Right lobe of liver (tissue), 6 donors: Measurements from ENCODE around the gene AFG1L. TPM values are rescaled to one million over a fixed set of nuclear protein-coding genes. Genes with fewer than 3 reads are reported as not detected.
"Not testable (repeated sequence)": the region's sequence is repeated elsewhere in the genome, so short reads cannot be mapped to it uniquely, and the experiment has no call there.

Experiments
- ATAC-seq, 4 donors: fragments of 200-7000 bp; cut with Tn5 transposase; one replicate each; pipeline ENCODE4 v1.9.1; 2020; ENCODE audit warnings: mild to moderate bottlenecking in 4 of 4, moderate library complexity in 4 of 4
- DNase-seq, 3 donors: peaks; one replicate each; pipeline ENCODE4 v3.0.0-alpha.2; 2020
- H3K27ac ChIP-seq, 3 donors: fragments of 200-600 bp; one replicate each; pipeline ENCODE4 v1.8.0; 2022
- H3K27me3 ChIP-seq, 2 donors: fragments of 200-600 bp; one replicate each; pipeline ENCODE4 v1.8.0; 2022
- H3K36me3 ChIP-seq, 4 donors: fragments of 200-600 bp; sonication (generic) in 1 of 4; one replicate each; pipeline versions ENCODE4 v1.5.1 to v1.8.0; 2017 to 2022; ENCODE audit warnings: control low read depth in 1 of 4
- H3K4me1 ChIP-seq, 4 donors: fragments of 200-600 bp; sonication (generic) in 1 of 4; one replicate each; pipeline versions ENCODE4 v1.5.1 to v1.8.0; 2017 to 2022; ENCODE audit warnings: control low read depth in 1 of 4
- H3K4me3 ChIP-seq, 3 donors: fragments of 200-600 bp; one replicate each; pipeline ENCODE4 v1.8.0; 2022
- H3K9me3 ChIP-seq, 4 donors: fragments of 200-600 bp; sonication (generic) in 1 of 4; one replicate each; pipeline versions ENCODE4 v1.5.1 to v1.8.0; 2017 to 2022; ENCODE audit warnings: control low read depth in 1 of 4
- CTCF ChIP-seq, 4 donors: fragments of 200-600 bp in 3 of 4; fragments of 450-650 bp in 1 of 4; IDR thresholded peaks; one replicate each; pipeline versions ENCODE4 v1.5.1 to v1.8.0; 2016 to 2022; ENCODE audit warnings: antibody characterized with exemption in 4 of 4, mild to moderate bottlenecking in 2 of 4
- POLR2A ChIP-seq: fragments of 450-650 bp; IDR thresholded peaks from one replicate; pipeline ENCODE4 v1.6.1; 2017; ENCODE audit warnings: antibody characterized with exemption, mild to moderate bottlenecking
- WGBS: methylation state at CpG from one replicate; pipeline ENCODE4 v1.1.6; 2018; ENCODE audit warnings: low coverage, low lambda C conversion rate; ENCODE audit not compliant: insufficient coverage; ENCODE audit errors: missing lambda C conversion rate; 5-methylcytosine and 5-hydroxymethylcytosine counted together
- intact Hi-C, 2 donors: fragments of 100-400 bp; cut with DNase I; formaldehyde crosslinking; loops; one replicate each; pipeline versions ENCODE4 v1.11.2 to v1.14.1; 2022
- total RNA-seq, 6 experiments: library from RNA; depleted of rRNA in 2 of 6; stranded (reverse); fragments of >200 nt in 2 of 6; fragmentation: NEBNext Ultra II Directional in 3 of 6; extraction: Animal tissue kit (Norgen Biotek cat#: 25700) in 3 of 6; gene quantifications; one replicate each; pipeline versions ENCODE4 v1.1.0 to v1.2.4, GENCODE V29; 2016 to 2023
- donor health status: DM: no; HTN: yes; CAD: no.
- donor health status: DM: no; HTN: no; CAD: no.
- donor health status: DM: no; HTN: no; CAD: no.
- donor health status: DM: no; HTN: yes; CAD: no.
- donor health status: DM: no; HTN: yes; CAD: no.

AFG1L gene
- total RNA-seq, 6 experiments from 2014 or later = 1.5 to 5.6 (median 4.6) TPM

- ATAC-seq (no peak), DNase-seq (no peak)
- Histone ChIP-seq H3K27ac (no peak overlapping the region), H3K27me3 (no peaks in the 10 kb centered on the region), H3K9me3 (no peaks in the 10 kb centered on the region), H3K4me1 (no peaks in the 10 kb centered on the region), H3K36me3 (no peaks in the 10 kb centered on the region), H3K4me3 (no peak overlapping the region)
- TF ChIP-seq POLR2A (no peak), CTCF (IDR thresholded peaks at IDR 0.05) (no peak)
- intact Hi-C loops = no loop called here
Observed at GRCh38 chr6:108441141-108441540, 146.3 kb downstream of the AFG1L start.

- Histone ChIP-seq H3K27me3 (no peaks in the 10 kb centered on the region), H3K27ac (no peak overlapping the region), H3K9me3 (no peaks in the 10 kb centered on the region), H3K4me3 (no peak overlapping the region), H3K36me3 (no peaks in the 10 kb centered on the region), H3K4me1 (no peaks in the 10 kb centered on the region)
- ATAC-seq (no peak), DNase-seq (no peak)
- TF ChIP-seq POLR2A (no peak), CTCF (IDR thresholded peaks at IDR 0.05) (no peak)
- intact Hi-C loops = no loop called here
- 60% methylated on average over 1 of the region's 2 CpGs for WGBS
Observed at GRCh38 chr6:108442770-108443520, 148.1 kb downstream of the AFG1L start.

GRCh38 chr6:108446629-108447150, 151.8 kb downstream of the AFG1L start:
- ATAC-seq (no peak), DNase-seq (no peak)
- Histone ChIP-seq H3K4me3 (no peak overlapping the region), H3K27me3 (no peaks in the 10 kb centered on the region), H3K9me3 (no peaks in the 10 kb centered on the region), H3K27ac (no peak overlapping the region), H3K36me3 (no peaks in the 10 kb centered on the region), H3K4me1 (no peaks in the 10 kb centered on the region)
- TF ChIP-seq POLR2A (no peak), CTCF (IDR thresholded peaks at IDR 0.05) (no peak)
- WGBS = 77% methylated on average over 2 of the region's 3 CpGs
- intact Hi-C loops = no loop called here

- Histone ChIP-seq H3K4me3 (no peak overlapping the region), H3K27ac (no peak overlapping the region), H3K4me1 (no peaks in the 10 kb centered on the region), H3K36me3 (no peaks in the 10 kb centered on the region), H3K9me3 (no peaks in the 10 kb centered on the region), H3K27me3 (no peaks in the 10 kb centered on the region)
- TF ChIP-seq CTCF (IDR thresholded peaks at IDR 0.05) = no peak
- TF ChIP-seq POLR2A = no peak
- ATAC-seq = no peak
- 83% methylated on average over 1 of the region's 1 CpG for WGBS
- DNase-seq = no peak
- intact Hi-C loops = no loop called here
Observed at GRCh38 chr6:108448481-108448880, 153.6 kb downstream of the AFG1L start.

- H3K9me3 ChIP-seq, H3K27ac ChIP-seq, intact Hi-C loops, H3K36me3 ChIP-seq, H3K4me3 ChIP-seq, ATAC-seq, H3K27me3 ChIP-seq, H3K4me1 ChIP-seq, DNase-seq: not testable (repeated sequence)
- no CpG with 5 or more reads among the region's 1 CpG for WGBS
Observed at GRCh38 chr6:108449717-108450116, 154.9 kb downstream of the AFG1L start.
